ENCODE data around the gene MOB3B.

GRCh38 chr9:27504259-27504658, 25.4 kb downstream of the MOB3B start:
- TF ChIP-seq YEATS2 (CRISPR knock-in tag; IDR thresholded peaks at IDR 0.05; ENCODE audit: borderline replicate concordance): no peak
- TF ChIP-seq ETV5 (CRISPR knock-in tag; IDR thresholded peaks at IDR 0.05; ENCODE audit: borderline replicate concordance): no peak
- no peak for TF ChIP-seq SP1 (IDR thresholded peaks at IDR 0.05)
- TF ChIP-seq SP1 (CRISPR knock-in tag; IDR thresholded peaks at IDR 0.05): no peak
- no peak for TF ChIP-seq ZBTB43 (CRISPR knock-in tag; conservative IDR thresholded peaks at IDR 0.05)
- no peak for TF ChIP-seq DPF2 (CRISPR knock-in tag; IDR thresholded peaks at IDR 0.05; ENCODE audit: borderline replicate concordance, low read depth)
- no peak for TF ChIP-seq MIER2 (CRISPR knock-in tag; IDR thresholded peaks at IDR 0.05)
- TF ChIP-seq, protein P1, sequence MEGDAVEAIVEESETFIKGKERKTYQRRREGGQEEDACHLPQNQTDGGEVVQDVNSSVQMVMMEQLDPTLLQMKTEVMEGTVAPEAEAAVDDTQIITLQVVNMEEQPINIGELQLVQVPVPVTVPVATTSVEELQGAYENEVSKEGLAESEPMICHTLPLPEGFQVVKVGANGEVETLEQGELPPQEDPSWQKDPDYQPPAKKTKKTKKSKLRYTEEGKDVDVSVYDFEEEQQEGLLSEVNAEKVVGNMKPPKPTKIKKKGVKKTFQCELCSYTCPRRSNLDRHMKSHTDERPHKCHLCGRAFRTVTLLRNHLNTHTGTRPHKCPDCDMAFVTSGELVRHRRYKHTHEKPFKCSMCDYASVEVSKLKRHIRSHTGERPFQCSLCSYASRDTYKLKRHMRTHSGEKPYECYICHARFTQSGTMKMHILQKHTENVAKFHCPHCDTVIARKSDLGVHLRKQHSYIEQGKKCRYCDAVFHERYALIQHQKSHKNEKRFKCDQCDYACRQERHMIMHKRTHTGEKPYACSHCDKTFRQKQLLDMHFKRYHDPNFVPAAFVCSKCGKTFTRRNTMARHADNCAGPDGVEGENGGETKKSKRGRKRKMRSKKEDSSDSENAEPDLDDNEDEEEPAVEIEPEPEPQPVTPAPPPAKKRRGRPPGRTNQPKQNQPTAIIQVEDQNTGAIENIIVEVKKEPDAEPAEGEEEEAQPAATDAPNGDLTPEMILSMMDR (CRISPR knock-in tag; IDR thresholded peaks at IDR 0.05): no peak
- no peak for TF ChIP-seq KLF16 (CRISPR knock-in tag; IDR thresholded peaks at IDR 0.05)
- TF ChIP-seq PAF1 (CRISPR knock-in tag; IDR thresholded peaks at IDR 0.05): no peak
- no peak for TF ChIP-seq XBP1 (CRISPR knock-in tag; IDR thresholded peaks at IDR 0.05)
- no peak for TF ChIP-seq TAF1 (CRISPR knock-in tag; IDR thresholded peaks at IDR 0.05)
- no peak for TF ChIP-seq ZNF260 (CRISPR knock-in tag; IDR thresholded peaks at IDR 0.05; ENCODE audit: borderline replicate concordance, low read depth)
- no peak for TF ChIP-seq HOXA9 (CRISPR knock-in tag; IDR thresholded peaks at IDR 0.05; ENCODE audit: borderline replicate concordance)

All from HepG2 (cell line).